ENCODE measurements around the gene KRTAP1-4. TPM values are rescaled to one million over a fixed set of nuclear protein-coding genes. Genes with fewer than 3 reads are reported as not detected.

KRTAP1-4 gene
- total and polyA plus RNA-seq, 2 donors = not detected

DNA sequence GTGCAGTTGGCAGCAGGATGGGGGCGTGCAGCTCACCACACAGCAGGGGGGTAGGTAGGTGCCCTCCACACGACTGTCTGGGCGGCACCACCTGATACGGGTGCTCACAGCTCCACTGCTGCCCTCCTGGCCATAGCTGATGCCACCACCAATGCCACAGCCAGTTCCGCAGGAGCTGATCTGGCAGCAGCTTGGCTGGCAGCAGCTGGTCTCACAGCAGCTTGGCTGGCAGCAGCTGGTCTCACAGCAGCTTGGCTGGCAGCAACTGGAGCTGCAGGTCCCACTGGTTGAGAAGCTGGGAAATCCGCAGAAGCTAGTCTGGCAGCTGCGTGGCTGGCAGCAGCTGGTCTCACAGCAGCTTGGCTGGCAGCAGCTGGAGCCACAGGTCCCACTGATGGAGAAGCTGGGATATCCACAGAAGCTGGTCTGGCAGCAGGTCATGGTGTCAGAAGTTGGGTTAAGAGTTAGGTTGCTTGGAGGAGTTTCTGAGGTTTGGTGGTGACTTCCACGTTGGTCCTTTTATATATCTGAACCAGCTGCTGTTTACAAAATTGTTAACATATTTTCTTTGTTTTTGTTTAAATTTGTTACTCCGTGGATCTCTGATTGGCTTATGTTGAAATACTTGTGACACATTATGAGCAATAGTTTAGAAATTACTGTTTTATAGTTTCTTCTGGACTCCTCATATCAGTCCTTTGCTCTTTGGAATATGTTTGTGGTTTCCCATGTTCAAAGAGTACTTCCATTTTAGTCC lies 3.1 kb downstream of the KRTAP1-4 start, which contains the start of gene KRTAP1-5:
TSS of gene KRTAP1-5 (minus strand) at position 494 of the 757 bp plus-strand sequence. CDS start at position 441, 53 bp downstream.
- no peak for DNase-seq (ENCODE audit: low read depth in 6 of 9, low spot score in 9 of 9)
- no peaks in the 10 kb centered on the region for H3K36me3 ChIP-seq (ENCODE audit: control insufficient read depth in 2 of 2, insufficient read depth in 2 of 2, low read length in 1 of 2)
- H3K9me3 ChIP-seq (ENCODE audit: control insufficient read depth in 2 of 2, insufficient read depth in 1 of 2, low read length in 1 of 2) = no peaks in the 10 kb centered on the region
- 93% methylated on average over 9 of the region's 9 CpGs for WGBS
- H3K4me1 ChIP-seq (ENCODE audit: control insufficient read depth in 2 of 2, insufficient read depth in 2 of 2, low read length in 2 of 2) = no peaks in the 10 kb centered on the region
- H3K27ac ChIP-seq (ENCODE audit: low read depth in 1 of 2, low read length in 1 of 2) = no peak within 1 kb of the TSS
- no peak within 1 kb of the TSS for H3K4me3 ChIP-seq (ENCODE audit: low read length in 2 of 2)
- H3K27me3 ChIP-seq (ENCODE audit: control insufficient read depth in 2 of 2, insufficient read depth in 1 of 2, low read length in 1 of 2) = no peaks in the 10 kb centered on the region

DNA sequence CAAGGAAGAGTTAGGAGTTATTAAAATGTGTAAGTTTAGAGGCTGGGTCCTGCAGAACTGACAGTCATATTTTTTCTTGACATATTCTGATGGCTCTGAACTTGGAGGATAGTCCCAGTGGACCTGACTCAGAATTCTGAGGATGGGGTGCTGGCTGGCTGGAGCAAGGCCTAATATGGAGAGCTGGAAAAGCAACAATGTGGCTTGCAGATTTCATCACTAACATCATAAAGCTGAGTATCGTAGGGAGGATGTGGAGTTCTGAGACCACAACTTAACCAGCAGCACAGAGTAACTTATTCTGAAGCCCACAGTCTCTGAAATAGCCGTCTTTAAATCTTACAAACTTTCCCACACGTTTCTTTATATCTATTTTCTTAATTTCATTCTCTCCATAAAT lies 5.3 kb downstream of the KRTAP1-4 start:
- no peak for DNase-seq (ENCODE audit: low read depth in 6 of 9, low spot score in 9 of 9)
- WGBS = 93% methylated on average over 3 of the region's 3 CpGs
- H3K27me3 ChIP-seq (ENCODE audit: control insufficient read depth in 2 of 2, insufficient read depth in 1 of 2, low read length in 1 of 2) = no peaks in the 10 kb centered on the region
- H3K4me3 ChIP-seq (ENCODE audit: low read length in 2 of 2) = no peak overlapping the region
- H3K36me3 ChIP-seq (ENCODE audit: control insufficient read depth in 2 of 2, insufficient read depth in 2 of 2, low read length in 1 of 2) = no peaks in the 10 kb centered on the region
- H3K9me3 ChIP-seq (ENCODE audit: control insufficient read depth in 2 of 2, insufficient read depth in 1 of 2, low read length in 1 of 2) = no peaks in the 10 kb centered on the region
- H3K27ac ChIP-seq (ENCODE audit: low read depth in 1 of 2, low read length in 1 of 2) = no peak overlapping the region
- no peaks in the 10 kb centered on the region for H3K4me1 ChIP-seq (ENCODE audit: control insufficient read depth in 2 of 2, insufficient read depth in 2 of 2, low read length in 2 of 2)

DNA sequence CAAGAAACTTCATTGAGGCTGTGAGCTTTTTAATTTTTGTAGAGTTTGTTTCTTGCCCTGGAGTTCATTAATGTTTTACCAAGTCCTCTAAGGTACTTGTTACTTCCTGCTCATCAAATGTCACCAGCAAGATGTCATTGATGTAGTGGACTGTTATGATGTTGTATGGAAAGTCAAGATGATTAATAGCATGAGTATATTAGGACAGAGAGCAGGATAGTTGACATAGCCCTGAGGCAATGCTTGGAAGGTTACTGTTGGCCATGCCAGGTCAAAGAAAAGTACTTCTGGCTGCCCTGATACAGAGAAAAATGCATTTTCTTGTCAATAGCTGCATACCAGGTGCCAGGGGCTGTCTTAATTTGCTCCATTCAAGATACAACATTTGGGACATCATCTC lies 9.7 kb downstream of the KRTAP1-4 start:
- Histone ChIP-seq H3K27ac (ENCODE audit: low read depth in 1 of 2, low read length in 1 of 2) (no peak overlapping the region), H3K27me3 (ENCODE audit: control insufficient read depth in 2 of 2, insufficient read depth in 1 of 2, low read length in 1 of 2) (no peaks in the 10 kb centered on the region)

DNA sequence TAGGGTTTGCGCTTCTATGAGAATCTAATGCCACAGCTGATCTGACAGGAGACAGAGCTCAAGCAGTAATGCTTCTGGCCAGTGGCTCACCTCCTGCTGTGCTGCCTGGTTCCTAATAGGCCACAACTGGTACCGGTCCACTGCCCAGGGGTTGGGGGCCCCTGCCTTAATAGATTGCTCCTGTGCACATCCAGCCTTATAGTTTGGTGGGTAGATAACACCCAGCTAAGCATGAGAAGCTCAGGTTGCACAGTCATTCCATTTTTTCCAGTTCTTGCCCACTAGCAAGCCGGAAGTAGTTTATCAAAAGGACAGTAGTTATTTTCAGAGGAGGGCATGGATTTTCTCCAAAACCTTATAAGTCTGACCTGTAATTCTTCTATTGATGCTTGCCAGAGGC lies 10.6 kb downstream of the KRTAP1-4 start:
- Histone ChIP-seq H3K27ac (ENCODE audit: low read depth in 1 of 2, low read length in 1 of 2) (no peak overlapping the region), H3K27me3 (ENCODE audit: control insufficient read depth in 2 of 2, insufficient read depth in 1 of 2, low read length in 1 of 2) (no peaks in the 10 kb centered on the region), H3K4me3 (ENCODE audit: low read length in 2 of 2) (no peak overlapping the region), H3K9me3 (ENCODE audit: control insufficient read depth in 2 of 2, insufficient read depth in 1 of 2, low read length in 1 of 2) (no peaks in the 10 kb centered on the region), H3K4me1 (ENCODE audit: control insufficient read depth in 2 of 2, insufficient read depth in 2 of 2, low read length in 2 of 2) (no peaks in the 10 kb centered on the region), H3K36me3 (ENCODE audit: control insufficient read depth in 2 of 2, insufficient read depth in 2 of 2, low read length in 1 of 2) (no peaks in the 10 kb centered on the region)
- no peak for DNase-seq (ENCODE audit: low read depth in 6 of 9, low spot score in 9 of 9)
- WGBS = 99% methylated on average over 3 of the region's 3 CpGs

More for the DNA sequence above, 9.7 kb downstream of the KRTAP1-4 start:
- no peak for DNase-seq (ENCODE audit: low read depth in 6 of 9, low spot score in 9 of 9)
- Histone ChIP-seq H3K36me3 (ENCODE audit: control insufficient read depth in 2 of 2, insufficient read depth in 2 of 2, low read length in 1 of 2) (no peaks in the 10 kb centered on the region), H3K4me1 (ENCODE audit: control insufficient read depth in 2 of 2, insufficient read depth in 2 of 2, low read length in 2 of 2) (no peaks in the 10 kb centered on the region), H3K9me3 (ENCODE audit: control insufficient read depth in 2 of 2, insufficient read depth in 1 of 2, low read length in 1 of 2) (no peaks in the 10 kb centered on the region), H3K4me3 (ENCODE audit: low read length in 2 of 2) (no peak overlapping the region)

DNA sequence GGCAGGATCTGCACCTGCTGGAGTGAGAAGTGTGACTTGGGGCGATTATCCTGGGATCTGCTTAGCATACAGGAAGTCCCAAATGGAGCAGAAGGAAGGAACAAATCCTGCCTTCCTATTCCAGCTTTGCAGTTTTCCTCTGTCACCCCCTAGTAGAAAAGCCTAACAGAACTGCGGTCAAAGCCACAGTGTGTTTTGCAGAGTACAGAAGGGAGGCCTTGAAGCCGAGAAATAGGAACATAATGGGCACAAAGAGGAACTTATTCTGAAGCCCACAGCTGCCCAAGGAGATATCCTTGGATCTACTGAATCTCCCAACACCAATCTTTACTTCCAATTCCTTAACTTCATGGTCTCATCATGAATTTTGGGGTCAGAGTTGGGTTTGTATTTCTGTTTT lies 11.5 kb downstream of the KRTAP1-4 start:
- Histone ChIP-seq H3K27me3 (ENCODE audit: control insufficient read depth in 2 of 2, insufficient read depth in 1 of 2, low read length in 1 of 2) (no peaks in the 10 kb centered on the region), H3K4me1 (ENCODE audit: control insufficient read depth in 2 of 2, insufficient read depth in 2 of 2, low read length in 2 of 2) (no peaks in the 10 kb centered on the region), H3K27ac (ENCODE audit: low read depth in 1 of 2, low read length in 1 of 2) (no peak overlapping the region), H3K36me3 (ENCODE audit: control insufficient read depth in 2 of 2, insufficient read depth in 2 of 2, low read length in 1 of 2) (no peaks in the 10 kb centered on the region), H3K9me3 (ENCODE audit: control insufficient read depth in 2 of 2, insufficient read depth in 1 of 2, low read length in 1 of 2) (no peaks in the 10 kb centered on the region), H3K4me3 (ENCODE audit: low read length in 2 of 2) (no peak overlapping the region)
- WGBS = 36% methylated on average over 3 of the region's 3 CpGs
- no peak for DNase-seq (ENCODE audit: low read depth in 6 of 9, low spot score in 9 of 9)

DNA sequence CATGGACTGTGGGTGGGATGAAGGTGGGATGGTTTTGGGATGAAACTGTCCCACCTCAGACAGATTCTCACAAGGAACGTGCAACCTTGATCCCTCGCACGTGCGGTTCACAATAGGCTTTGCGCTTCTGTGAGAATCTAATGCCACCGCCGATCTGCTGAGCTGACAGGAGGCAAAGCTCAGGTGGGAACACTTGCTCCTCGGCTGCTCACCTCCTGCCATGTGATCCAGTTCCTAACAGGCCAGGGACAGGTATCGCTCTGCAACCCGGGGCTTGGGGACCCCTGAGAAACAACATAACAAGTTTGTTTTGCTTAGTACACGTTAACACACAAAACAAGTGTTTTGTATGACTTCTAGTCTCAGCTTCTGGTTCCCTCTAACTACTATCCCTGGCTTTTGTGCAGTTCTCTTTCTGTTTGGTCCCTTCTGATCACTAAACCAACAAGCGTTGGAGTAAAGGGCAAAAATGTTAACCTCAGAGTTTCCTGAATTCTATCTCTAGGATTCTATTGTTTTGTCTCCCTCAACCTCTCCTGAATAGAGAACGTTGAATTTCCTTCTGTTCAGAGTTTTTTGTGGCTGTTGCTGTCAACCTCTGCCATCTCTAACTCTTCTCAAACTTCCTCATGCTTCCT lies 13.3 kb downstream of the KRTAP1-4 start:
- WGBS = 86% methylated on average over 13 of the region's 13 CpGs
- Histone ChIP-seq H3K36me3 (ENCODE audit: control insufficient read depth in 2 of 2, insufficient read depth in 2 of 2, low read length in 1 of 2) (no peaks in the 10 kb centered on the region), H3K4me1 (ENCODE audit: control insufficient read depth in 2 of 2, insufficient read depth in 2 of 2, low read length in 2 of 2) (no peaks in the 10 kb centered on the region), H3K9me3 (ENCODE audit: control insufficient read depth in 2 of 2, insufficient read depth in 1 of 2, low read length in 1 of 2) (no peaks in the 10 kb centered on the region), H3K4me3 (ENCODE audit: low read length in 2 of 2) (no peak overlapping the region), H3K27me3 (ENCODE audit: control insufficient read depth in 2 of 2, insufficient read depth in 1 of 2, low read length in 1 of 2) (no peaks in the 10 kb centered on the region), H3K27ac (ENCODE audit: low read depth in 1 of 2, low read length in 1 of 2) (no peak overlapping the region)
- no peak for DNase-seq (ENCODE audit: low read depth in 6 of 9, low spot score in 9 of 9)

DNA sequence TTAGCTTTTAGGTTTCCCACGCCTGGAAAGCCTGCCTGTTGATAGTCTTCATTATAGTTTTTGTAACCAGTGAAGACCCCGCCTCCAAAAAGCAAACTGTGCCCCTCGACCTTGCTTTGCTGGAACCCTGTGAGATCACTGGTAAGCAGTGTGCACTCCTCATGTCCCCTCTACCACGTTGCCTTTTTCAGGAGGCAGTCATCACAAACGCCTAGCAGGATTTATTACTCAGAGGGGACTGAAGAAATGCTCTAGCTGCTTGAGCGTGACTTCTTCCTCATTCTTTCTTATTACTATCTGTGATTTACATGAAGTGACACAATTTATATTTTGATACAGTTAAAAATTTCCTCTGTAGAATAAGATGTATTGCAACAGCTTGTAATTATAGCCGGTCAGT lies 14.5 kb downstream of the KRTAP1-4 start:
- WGBS = 82% methylated on average over 7 of the region's 7 CpGs
- Histone ChIP-seq H3K9me3 (ENCODE audit: control insufficient read depth in 2 of 2, insufficient read depth in 1 of 2, low read length in 1 of 2) (no peaks in the 10 kb centered on the region), H3K4me3 (ENCODE audit: low read length in 2 of 2) (no peak overlapping the region), H3K27me3 (ENCODE audit: control insufficient read depth in 2 of 2, insufficient read depth in 1 of 2, low read length in 1 of 2) (no peaks in the 10 kb centered on the region), H3K36me3 (ENCODE audit: control insufficient read depth in 2 of 2, insufficient read depth in 2 of 2, low read length in 1 of 2) (no peaks in the 10 kb centered on the region), H3K4me1 (ENCODE audit: control insufficient read depth in 2 of 2, insufficient read depth in 2 of 2, low read length in 2 of 2) (no peaks in the 10 kb centered on the region), H3K27ac (ENCODE audit: low read depth in 1 of 2, low read length in 1 of 2) (no peak overlapping the region)
- no peak for DNase-seq (ENCODE audit: low read depth in 6 of 9, low spot score in 9 of 9)

DNA sequence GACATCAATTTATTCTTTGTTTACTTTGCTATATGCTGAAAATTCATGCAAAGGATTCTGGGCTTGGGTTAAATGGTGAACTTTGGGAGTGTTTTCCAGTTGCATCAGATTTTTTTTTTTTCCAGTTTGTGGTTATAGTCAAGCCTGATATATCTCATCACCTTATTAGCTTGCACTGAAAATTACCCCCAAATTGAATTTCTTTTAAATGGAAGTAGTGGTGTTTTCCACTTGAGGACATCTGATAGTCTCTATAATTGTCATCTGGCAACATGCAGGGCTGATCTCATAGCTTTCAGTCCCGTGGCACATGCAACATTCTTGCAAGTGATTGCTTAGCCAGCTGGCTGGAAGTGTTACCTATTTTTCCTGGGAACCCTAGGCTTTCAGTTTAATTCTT lies 16.4 kb downstream of the KRTAP1-4 start:
- H3K27ac ChIP-seq (ENCODE audit: low read depth in 1 of 2, low read length in 1 of 2) = no peak overlapping the region
- peak in 2 of 9 donors; percentile 4 to 10 for DNase-seq (ENCODE audit: low read depth in 6 of 9, low spot score in 9 of 9)
- WGBS = 82% methylated on average over 1 of the region's 1 CpG
- peaks cover 0 to 2% of the 10 kb centered on the region in 2 donors for H3K27me3 ChIP-seq (ENCODE audit: control insufficient read depth in 2 of 2, insufficient read depth in 1 of 2, low read length in 1 of 2)
- H3K4me3 ChIP-seq (ENCODE audit: low read length in 2 of 2) = no peak overlapping the region
- no peaks in the 10 kb centered on the region for H3K9me3 ChIP-seq (ENCODE audit: control insufficient read depth in 2 of 2, insufficient read depth in 1 of 2, low read length in 1 of 2)
- no peaks in the 10 kb centered on the region for H3K36me3 ChIP-seq (ENCODE audit: control insufficient read depth in 2 of 2, insufficient read depth in 2 of 2, low read length in 1 of 2)
- H3K4me1 ChIP-seq (ENCODE audit: control insufficient read depth in 2 of 2, insufficient read depth in 2 of 2, low read length in 2 of 2) = no peaks in the 10 kb centered on the region

DNA sequence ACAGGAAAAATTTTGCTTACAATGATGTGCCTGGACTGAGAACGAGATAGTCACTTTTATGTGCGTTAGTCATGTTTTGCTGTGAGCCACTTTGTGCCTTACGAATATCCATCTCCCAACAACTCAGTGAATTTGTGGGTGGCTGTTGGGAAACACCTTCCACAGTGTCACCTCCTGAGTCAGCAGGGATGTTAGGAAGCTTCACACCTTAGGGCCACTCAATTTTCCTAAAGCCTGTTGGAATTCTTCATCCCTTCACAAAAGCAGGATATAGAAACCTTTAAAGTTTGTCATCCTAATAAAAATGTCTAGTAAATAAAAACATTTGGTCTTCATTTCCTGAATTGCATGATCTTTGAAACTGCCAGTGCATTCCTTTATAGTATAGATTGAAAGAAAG lies 16.8 kb downstream of the KRTAP1-4 start:
- WGBS = 98% methylated on average over 3 of the region's 3 CpGs
- no peak for DNase-seq (ENCODE audit: low read depth in 6 of 9, low spot score in 9 of 9)

More for the DNA sequence above, 16.8 kb downstream of the KRTAP1-4 start:
- no peak overlapping the region for H3K4me3 ChIP-seq (ENCODE audit: low read length in 2 of 2)
- H3K4me1 ChIP-seq (ENCODE audit: control insufficient read depth in 2 of 2, insufficient read depth in 2 of 2, low read length in 2 of 2) = no peaks in the 10 kb centered on the region
- H3K27me3 ChIP-seq (ENCODE audit: control insufficient read depth in 2 of 2, insufficient read depth in 1 of 2, low read length in 1 of 2) = peaks cover 0 to 2% of the 10 kb centered on the region in 2 donors
- no peaks in the 10 kb centered on the region for H3K36me3 ChIP-seq (ENCODE audit: control insufficient read depth in 2 of 2, insufficient read depth in 2 of 2, low read length in 1 of 2)
- no peak overlapping the region for H3K27ac ChIP-seq (ENCODE audit: low read depth in 1 of 2, low read length in 1 of 2)
- H3K9me3 ChIP-seq (ENCODE audit: control insufficient read depth in 2 of 2, insufficient read depth in 1 of 2, low read length in 1 of 2) = no peaks in the 10 kb centered on the region

Data from thymus (tissue), 11 donors.